Bronchial epithelial cell (primary cell): Measurements from ENCODE around the gene LRRC27. TPM values are rescaled to one million over a fixed set of nuclear protein-coding genes. Genes with fewer than 3 reads are reported as not detected.

Experiments used
- DNase-seq: peaks from one replicate; pipeline ENCODE4 v3.0.0-alpha.2; 2010; ENCODE audit warnings: low read depth
- FAIRE-seq: peaks from 2 replicates; lab custom pipeline; 2011; peaks lifted over from hg19 to GRCh38; lab: Jason Lieb, UNC
- H3K27me3 ChIP-seq: 2 replicates; pipeline ENCODE4 v1.5.1; 2011; ENCODE audit warnings: low read length; ENCODE audit not compliant: control insufficient read depth, insufficient read depth
- H3K36me3 ChIP-seq: 2 replicates; pipeline ENCODE4 v1.5.1; 2011; ENCODE audit warnings: low read length; ENCODE audit not compliant: control insufficient read depth, insufficient read depth
- H3K4me3 ChIP-seq: 2 replicates; pipeline ENCODE4 v1.5.1; 2011; ENCODE audit warnings: mild to moderate bottlenecking, low read depth, low read length, control low read depth
- total RNA-seq: library from RNA; depleted of rRNA; stranded (reverse); fragments of >200 nt; gene quantifications from 2 replicates; pipeline ENCODE4 v1.2.1, GENCODE V29; 2014
- TF ChIP-seq, protein P1 (sequence below): IDR thresholded peaks from 2 replicates; pipeline ENCODE4 v1.5.1; 2011; ENCODE audit warnings: mild to moderate bottlenecking, moderate library complexity, low read length, control low read depth, inconsistent platforms; ENCODE audit not compliant: insufficient read depth, severe bottlenecking

LRRC27 gene
- total RNA-seq, 1 donor from 2014 or later: 4.7 TPM

DNA sequence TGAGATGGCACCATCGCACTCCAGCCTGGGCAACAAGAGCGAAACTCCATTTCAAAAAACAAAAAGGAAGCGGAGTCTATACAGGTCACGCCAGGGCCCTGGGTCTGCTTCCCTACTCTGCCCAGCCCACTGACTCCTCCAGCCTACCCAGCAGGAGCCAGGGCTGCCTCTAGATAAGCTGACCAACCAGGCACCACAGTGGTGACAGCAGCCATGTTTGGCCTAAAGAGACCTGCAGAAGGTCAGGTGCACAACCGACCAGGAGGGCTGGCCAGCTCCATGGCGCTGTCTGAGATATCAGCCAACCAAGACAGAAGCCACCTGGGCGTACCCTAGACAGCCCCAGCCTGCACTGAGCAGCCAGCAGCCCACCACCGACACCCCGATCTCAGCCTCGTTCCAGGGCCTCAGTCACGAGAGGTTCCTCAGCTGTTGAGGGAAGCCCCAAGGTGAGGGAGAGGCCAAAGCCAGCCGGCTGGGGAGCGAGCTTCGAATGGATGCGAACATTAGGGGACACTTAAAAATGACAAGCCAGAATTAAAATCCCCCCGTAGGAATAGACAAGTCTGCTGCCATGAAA lies 40.6 kb downstream of the LRRC27 start:
- no peaks in the 10 kb centered on the region for H3K27me3 ChIP-seq
- no peaks in the 10 kb centered on the region for H3K36me3 ChIP-seq
- DNase-seq: no peak
- TF ChIP-seq, protein P1, sequence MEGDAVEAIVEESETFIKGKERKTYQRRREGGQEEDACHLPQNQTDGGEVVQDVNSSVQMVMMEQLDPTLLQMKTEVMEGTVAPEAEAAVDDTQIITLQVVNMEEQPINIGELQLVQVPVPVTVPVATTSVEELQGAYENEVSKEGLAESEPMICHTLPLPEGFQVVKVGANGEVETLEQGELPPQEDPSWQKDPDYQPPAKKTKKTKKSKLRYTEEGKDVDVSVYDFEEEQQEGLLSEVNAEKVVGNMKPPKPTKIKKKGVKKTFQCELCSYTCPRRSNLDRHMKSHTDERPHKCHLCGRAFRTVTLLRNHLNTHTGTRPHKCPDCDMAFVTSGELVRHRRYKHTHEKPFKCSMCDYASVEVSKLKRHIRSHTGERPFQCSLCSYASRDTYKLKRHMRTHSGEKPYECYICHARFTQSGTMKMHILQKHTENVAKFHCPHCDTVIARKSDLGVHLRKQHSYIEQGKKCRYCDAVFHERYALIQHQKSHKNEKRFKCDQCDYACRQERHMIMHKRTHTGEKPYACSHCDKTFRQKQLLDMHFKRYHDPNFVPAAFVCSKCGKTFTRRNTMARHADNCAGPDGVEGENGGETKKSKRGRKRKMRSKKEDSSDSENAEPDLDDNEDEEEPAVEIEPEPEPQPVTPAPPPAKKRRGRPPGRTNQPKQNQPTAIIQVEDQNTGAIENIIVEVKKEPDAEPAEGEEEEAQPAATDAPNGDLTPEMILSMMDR: no peak
- FAIRE-seq: no peak
- H3K4me3 ChIP-seq: no peak overlapping the region

DNA sequence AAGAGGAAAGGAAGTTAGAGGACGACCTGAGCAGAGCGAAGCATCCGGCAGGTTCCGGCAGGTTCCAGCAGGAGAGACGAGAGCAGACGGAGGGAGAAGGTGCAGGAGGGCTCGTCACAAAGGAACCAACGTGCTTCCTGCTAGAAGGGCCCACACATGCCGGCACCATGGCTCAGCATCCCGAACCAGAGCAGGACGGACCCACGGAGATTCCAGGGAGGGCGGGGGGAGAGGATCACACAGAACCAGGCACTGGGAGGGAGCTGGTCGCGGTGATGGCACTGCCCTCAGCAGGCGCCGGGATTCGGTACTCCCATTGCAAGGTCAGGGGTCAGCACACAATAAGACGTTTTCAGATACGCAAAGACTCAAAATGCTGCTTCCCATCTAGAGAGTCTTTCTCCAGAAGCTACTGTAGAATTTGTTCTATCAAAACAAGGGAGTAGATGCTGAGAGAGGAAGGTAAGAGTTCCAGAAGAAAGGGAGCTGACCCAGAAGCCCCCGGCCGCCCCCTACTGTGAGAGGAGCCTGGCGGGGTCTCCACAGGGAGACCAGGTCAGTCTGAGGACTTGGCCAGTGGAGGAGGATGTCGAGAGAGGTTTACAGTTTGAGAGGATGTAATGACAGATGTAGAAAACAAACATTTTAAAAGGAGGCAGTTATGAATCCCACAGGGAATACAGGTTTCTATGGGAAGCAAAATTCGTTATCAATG lies 41.4 kb downstream of the LRRC27 start:
- H3K36me3 ChIP-seq: no peaks in the 10 kb centered on the region
- FAIRE-seq (no peak), DNase-seq (no peak)
- no peak overlapping the region for H3K4me3 ChIP-seq
- TF ChIP-seq, protein P1: no peak
- no peaks in the 10 kb centered on the region for H3K27me3 ChIP-seq

GRCh38 chr10:132374176-132374575 lies 42.2 kb downstream of the LRRC27 start:
- no peak for FAIRE-seq
- TF ChIP-seq, protein P1: no peak
- H3K27me3 ChIP-seq: no peaks in the 10 kb centered on the region
- no peaks in the 10 kb centered on the region for H3K36me3 ChIP-seq
- no peak for DNase-seq
- H3K4me3 ChIP-seq: no peak overlapping the region

DNA sequence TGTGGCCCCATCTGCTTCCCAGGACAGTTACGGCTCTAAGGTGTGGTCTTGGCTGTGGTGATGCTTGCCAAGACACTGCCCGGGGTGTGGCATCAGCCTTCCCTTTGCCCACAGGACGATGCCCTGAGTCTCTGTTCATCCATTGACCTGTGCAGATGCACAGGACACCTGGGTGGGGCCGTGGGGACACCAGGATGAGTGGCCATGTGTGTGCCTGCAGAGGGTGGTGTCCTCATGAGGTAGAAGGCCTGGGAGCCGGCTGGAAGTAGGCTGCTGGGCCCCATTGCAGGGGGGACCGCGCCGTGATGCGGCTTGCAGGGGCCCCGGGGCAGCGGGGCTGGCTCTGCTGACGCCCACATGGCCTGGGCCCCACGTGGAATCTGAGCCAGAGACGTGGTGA lies 42.6 kb downstream of the LRRC27 start:
- Histone ChIP-seq H3K4me3 (no peak overlapping the region), H3K27me3 (no peaks in the 10 kb centered on the region), H3K36me3 (no peaks in the 10 kb centered on the region)
- TF ChIP-seq, protein P1: no peak
- DNase-seq: no peak
- no peak for FAIRE-seq

DNA sequence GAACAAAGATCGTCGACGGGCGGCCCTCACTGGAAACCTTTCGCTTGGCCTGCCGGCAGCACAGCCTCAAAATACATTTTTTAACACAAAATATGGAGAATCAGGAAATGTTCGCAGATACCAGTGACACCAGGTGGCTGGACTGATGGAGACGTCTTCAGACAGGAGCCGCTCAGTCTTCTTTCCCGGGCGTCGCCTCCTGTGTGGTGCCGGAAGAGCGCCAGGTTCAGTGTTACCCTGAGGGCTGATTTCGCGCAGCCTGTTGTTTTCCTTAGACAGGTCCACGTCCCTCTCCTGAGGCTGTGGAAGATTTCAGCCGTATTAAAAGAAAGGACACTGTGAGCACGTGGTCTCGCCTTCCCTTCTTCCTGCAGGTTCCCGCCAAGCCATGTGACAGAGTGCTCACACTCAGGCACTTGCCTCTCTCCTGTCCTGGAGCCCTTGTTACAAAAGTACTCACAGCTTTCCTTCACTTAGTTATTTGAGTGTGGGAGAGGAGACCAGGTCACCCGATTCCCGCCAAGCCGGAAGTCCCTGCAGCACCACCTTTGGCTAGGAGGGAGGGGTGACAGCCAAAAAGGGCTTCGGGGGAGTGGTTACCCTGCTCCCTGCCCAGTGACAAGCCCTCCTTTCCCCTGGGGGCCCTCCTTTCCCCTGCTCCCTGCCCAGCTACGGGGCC lies 43.3 kb downstream of the LRRC27 start:
- FAIRE-seq (peak; percentile 66), DNase-seq (no peak)
- H3K4me3 ChIP-seq: no peak overlapping the region
- H3K27me3 ChIP-seq: no peaks in the 10 kb centered on the region
- H3K36me3 ChIP-seq: no peaks in the 10 kb centered on the region
- TF ChIP-seq, protein P1: no peak
